Measurements from ENCODE around the gene CACNA1B. TPM values are rescaled to one million over a fixed set of nuclear protein-coding genes. Genes with fewer than 3 reads are reported as not detected.

CACNA1B gene
- total and polyA plus RNA-seq, 4 donors = 0.01 to 0.20 (median 0.09) TPM; not detected in 1

DNA sequence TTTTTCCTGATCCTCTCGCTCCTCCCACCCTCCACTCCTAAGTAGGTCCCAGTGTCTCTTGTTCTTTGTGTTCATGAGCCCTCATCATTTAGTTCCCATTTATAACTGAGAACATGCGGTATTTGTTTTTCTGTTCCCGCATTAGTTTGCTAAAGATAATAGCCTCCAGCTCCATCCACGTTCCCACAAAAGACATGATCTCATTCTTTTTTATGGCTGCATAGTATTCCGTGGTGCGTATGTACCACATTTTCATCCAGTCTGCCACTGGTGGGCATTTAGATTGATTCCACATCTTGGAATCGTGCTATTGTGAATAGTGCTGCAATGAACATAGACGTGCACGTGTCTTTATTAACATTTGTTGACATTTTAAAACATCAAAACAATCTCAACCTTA is 34.2 kb upstream of the CACNA1B start:
- TF ChIP-seq, protein P1, sequence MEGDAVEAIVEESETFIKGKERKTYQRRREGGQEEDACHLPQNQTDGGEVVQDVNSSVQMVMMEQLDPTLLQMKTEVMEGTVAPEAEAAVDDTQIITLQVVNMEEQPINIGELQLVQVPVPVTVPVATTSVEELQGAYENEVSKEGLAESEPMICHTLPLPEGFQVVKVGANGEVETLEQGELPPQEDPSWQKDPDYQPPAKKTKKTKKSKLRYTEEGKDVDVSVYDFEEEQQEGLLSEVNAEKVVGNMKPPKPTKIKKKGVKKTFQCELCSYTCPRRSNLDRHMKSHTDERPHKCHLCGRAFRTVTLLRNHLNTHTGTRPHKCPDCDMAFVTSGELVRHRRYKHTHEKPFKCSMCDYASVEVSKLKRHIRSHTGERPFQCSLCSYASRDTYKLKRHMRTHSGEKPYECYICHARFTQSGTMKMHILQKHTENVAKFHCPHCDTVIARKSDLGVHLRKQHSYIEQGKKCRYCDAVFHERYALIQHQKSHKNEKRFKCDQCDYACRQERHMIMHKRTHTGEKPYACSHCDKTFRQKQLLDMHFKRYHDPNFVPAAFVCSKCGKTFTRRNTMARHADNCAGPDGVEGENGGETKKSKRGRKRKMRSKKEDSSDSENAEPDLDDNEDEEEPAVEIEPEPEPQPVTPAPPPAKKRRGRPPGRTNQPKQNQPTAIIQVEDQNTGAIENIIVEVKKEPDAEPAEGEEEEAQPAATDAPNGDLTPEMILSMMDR (IDR thresholded peaks at IDR 0.05; ENCODE audit: control extremely low read depth, extremely low read depth) = no peak
- H3K27me3 ChIP-seq (ENCODE audit: control insufficient read depth in 3 of 3, insufficient read depth in 3 of 3, low read length in 2 of 3) = no peaks in the 10 kb centered on the region
- 92 to 96% methylated on average over 9 of the region's 9 CpGs for WGBS, 2 donors
- H3K9me3 ChIP-seq (ENCODE audit: control insufficient read depth in 4 of 4, insufficient read depth in 3 of 4, low read length in 3 of 4) = no peaks in the 10 kb centered on the region
- no peaks in the 10 kb centered on the region for H3K36me3 ChIP-seq (ENCODE audit: control insufficient read depth in 4 of 4, insufficient read depth in 4 of 4, low read length in 4 of 4)
- ATAC-seq (ENCODE audit: insufficient read depth, low FRiP score) (no peak), DNase-seq (no peak)
- no peak overlapping the region for H3K9ac ChIP-seq (ENCODE audit: insufficient read depth in 1 of 2, low read length in 2 of 2)
- H3K27ac ChIP-seq (ENCODE audit: low read depth in 1 of 2, low read length in 1 of 2) = no peak overlapping the region
- no peak overlapping the region for H3K4me3 ChIP-seq
- no peaks in the 10 kb centered on the region for H3K4me1 ChIP-seq (ENCODE audit: control insufficient read depth in 5 of 5, insufficient read depth in 5 of 5, low read length in 5 of 5)

DNA sequence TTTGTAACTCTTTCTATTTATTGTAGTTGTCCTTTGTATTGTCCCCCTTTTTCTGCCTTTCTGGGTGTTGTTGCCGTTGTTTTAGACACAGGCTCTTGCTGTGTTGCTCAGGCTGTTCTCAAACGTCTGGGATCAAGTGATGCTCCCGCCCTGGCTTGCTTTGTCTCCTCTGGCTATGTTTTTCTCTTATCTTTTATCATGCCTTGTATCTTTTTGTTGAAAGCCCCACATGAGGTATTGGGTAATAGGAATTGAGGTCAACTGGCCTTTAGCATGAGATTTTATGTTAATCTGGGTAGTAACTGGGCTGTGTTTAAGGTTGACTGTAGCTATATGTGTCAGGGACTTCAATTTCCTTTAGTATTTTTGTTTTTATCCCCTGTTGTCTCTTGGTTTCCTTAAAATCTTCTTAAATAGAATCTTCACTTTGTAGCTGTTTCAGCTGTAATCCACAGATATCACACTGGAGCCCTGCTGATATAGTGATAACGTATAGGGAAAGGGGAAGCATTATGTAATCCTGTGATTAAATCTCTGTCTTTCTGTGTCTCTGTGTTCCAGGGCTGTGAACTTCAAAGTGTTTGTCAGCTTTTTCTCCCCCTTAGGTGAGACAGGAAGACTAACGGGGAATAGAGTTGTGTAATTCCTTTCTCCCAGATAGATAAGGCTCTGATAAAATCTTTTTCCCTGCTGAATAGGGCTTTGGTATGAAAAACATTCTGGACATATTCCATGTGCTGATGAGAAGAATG is 25.9 kb upstream of the CACNA1B start:
- no peaks in the 10 kb centered on the region for H3K4me1 ChIP-seq (ENCODE audit: control insufficient read depth in 5 of 5, insufficient read depth in 5 of 5, low read length in 5 of 5)
- no peaks in the 10 kb centered on the region for H3K36me3 ChIP-seq (ENCODE audit: control insufficient read depth in 4 of 4, insufficient read depth in 4 of 4, low read length in 4 of 4)
- no peak overlapping the region for H3K4me3 ChIP-seq
- H3K9ac ChIP-seq (ENCODE audit: insufficient read depth in 1 of 2, low read length in 2 of 2) = no peak overlapping the region
- no peak for ATAC-seq (ENCODE audit: insufficient read depth, low FRiP score)
- no peak overlapping the region for H3K27ac ChIP-seq (ENCODE audit: low read depth in 1 of 2, low read length in 1 of 2)
- 45 to 55% methylated on average over 5 of the region's 5 CpGs for WGBS, 2 donors
- no peak for DNase-seq
- H3K27me3 ChIP-seq (ENCODE audit: control insufficient read depth in 3 of 3, insufficient read depth in 3 of 3, low read length in 2 of 3) = no peaks in the 10 kb centered on the region
- peaks cover 0 to 14% (median 6%) of the 10 kb centered on the region in 4 donors for H3K9me3 ChIP-seq (ENCODE audit: control insufficient read depth in 4 of 4, insufficient read depth in 3 of 4, low read length in 3 of 4)
- TF ChIP-seq, protein P1 (IDR thresholded peaks at IDR 0.05; ENCODE audit: control extremely low read depth, extremely low read depth) = no peak

DNA sequence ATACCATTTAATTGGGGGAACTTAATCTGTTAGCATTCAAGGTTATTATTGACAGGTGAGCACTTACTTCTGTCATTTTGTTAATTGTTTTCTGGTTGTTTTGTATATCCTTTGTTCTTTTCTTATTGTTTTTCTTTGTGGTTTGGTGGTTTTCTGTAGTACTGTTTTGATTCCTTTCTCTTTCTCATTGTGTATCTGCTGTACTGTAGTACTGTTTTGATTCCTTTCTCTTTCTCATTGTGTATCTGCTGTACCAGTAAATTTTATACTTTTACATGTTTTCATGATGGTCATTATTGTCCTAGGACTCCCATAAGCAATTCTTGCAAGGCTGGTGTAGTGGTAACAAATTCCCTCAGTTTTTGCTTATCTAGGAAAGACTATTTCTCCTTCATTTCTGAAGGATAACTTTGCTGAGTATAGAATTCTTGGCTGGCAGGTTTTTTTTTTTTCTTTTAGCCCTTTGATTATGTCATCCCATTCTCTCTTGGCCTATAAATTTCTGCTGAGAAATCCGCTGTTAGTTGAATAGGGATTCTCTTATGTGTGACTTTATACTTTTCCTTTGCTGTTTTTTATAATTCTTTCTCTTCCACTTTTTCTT is 24.1 kb upstream of the CACNA1B start:
- no peak overlapping the region for H3K4me3 ChIP-seq
- H3K27me3 ChIP-seq (ENCODE audit: control insufficient read depth in 3 of 3, insufficient read depth in 3 of 3, low read length in 2 of 3) = no peaks in the 10 kb centered on the region
- H3K9me3 ChIP-seq (ENCODE audit: control insufficient read depth in 4 of 4, insufficient read depth in 3 of 4, low read length in 3 of 4) = peaks cover 0 to 16% (median 7%) of the 10 kb centered on the region in 4 donors
- no peak overlapping the region for H3K9ac ChIP-seq (ENCODE audit: insufficient read depth in 1 of 2, low read length in 2 of 2)
- no peaks in the 10 kb centered on the region for H3K36me3 ChIP-seq (ENCODE audit: control insufficient read depth in 4 of 4, insufficient read depth in 4 of 4, low read length in 4 of 4)
- no peak overlapping the region for H3K27ac ChIP-seq (ENCODE audit: low read depth in 1 of 2, low read length in 1 of 2)
- ATAC-seq (ENCODE audit: insufficient read depth, low FRiP score) (no peak), DNase-seq (no peak)
- no peaks in the 10 kb centered on the region for H3K4me1 ChIP-seq (ENCODE audit: control insufficient read depth in 5 of 5, insufficient read depth in 5 of 5, low read length in 5 of 5)
- 94 to 95% methylated on average over 1 of the region's 1 CpG for WGBS, 2 donors
- TF ChIP-seq, protein P1 (IDR thresholded peaks at IDR 0.05; ENCODE audit: control extremely low read depth, extremely low read depth) = no peak

All from lung (tissue), 12 donors.